ENCODE data around the gene TRIM8. TPM values are rescaled to one million over a fixed set of nuclear protein-coding genes. Genes with fewer than 3 reads are reported as not detected.

Gene TRIM8
- total and polyA plus RNA-seq, 9 of the 15 experiments (the other 6 are each of a cell fraction or from before 2014, with no cell fraction given): 1.7 to 26.0 (median 9.1) TPM

GRCh38 chr10:102649797-102650654 is 5.7 kb downstream of the TRIM8 start (continued):
- TF ChIP-seq ZNF740 (CRISPR knock-in tag; IDR thresholded peaks at IDR 0.05) (no peak), ZNF740 (tag; IDR thresholded peaks at IDR 0.05) (no peak), TBP (optimal IDR thresholded peaks at IDR 0.05; ENCODE audit: low read depth, low read length) (no peak), ZNF79 (CRISPR knock-in tag; IDR thresholded peaks at IDR 0.05; ENCODE audit: low read depth) (no peak), ZBTB7A (IDR thresholded peaks at IDR 0.05; ENCODE audit: borderline replicate concordance, control insufficient read depth, low read depth, low read length) (no peak), ERF (CRISPR knock-in tag; IDR thresholded peaks at IDR 0.05) (no peak), AFF1 (IDR thresholded peaks at IDR 0.05; ENCODE audit: low read depth in 1 of 2, partially characterized antibody in 2 of 2) (no peak), ILK (tag; IDR thresholded peaks at IDR 0.05; ENCODE audit: borderline replicate concordance, low read depth) (no peak), ZHX1 (conservative IDR thresholded peaks at IDR 0.05; ENCODE audit: low read length) (no peak)
